ENCODE results near the gene PIP5K1C.

The PIP5K1C gene

DNA sequence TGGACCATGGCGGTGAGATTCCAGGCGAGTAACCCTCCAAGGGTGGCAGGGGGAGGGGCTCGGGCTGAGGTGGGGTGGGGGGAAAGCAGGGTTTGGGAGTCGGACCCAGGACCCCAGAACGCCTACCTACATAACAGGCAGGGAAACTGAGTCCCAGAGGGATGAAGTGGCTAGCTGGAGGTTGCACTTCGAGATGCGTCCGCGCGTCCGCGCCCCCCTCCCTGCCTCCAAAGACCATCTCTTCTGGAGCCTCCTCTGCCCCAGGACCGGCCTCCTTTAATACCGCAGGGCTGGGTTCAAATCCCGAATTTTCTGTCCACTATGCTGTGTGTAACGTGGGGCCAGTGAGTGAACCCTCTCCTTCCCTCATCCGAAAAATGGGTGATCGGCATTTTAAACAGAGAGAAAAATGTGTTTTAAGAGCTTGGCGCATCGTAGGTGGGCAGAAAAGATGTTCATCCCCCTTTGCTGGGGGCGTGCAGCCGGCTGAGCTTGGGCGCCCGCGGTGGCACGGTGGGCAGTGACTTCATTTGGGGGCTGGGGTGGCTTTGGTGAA is 21.7 kb upstream of the PIP5K1C start:
- TF ChIP-seq SIN3A (IDR thresholded peaks at IDR 0.05; ENCODE audit: borderline replicate concordance, insufficient read depth, low read length): no peak
- TF ChIP-seq REST (IDR thresholded peaks at IDR 0.05; ENCODE audit: insufficient read depth in 1 of 2, low read depth in 2 of 2, low read length in 2 of 2): no peak
- no peak for TF ChIP-seq TAF1 (IDR thresholded peaks at IDR 0.05; ENCODE audit: borderline replicate concordance, insufficient read depth, low read length)
- no peak for TF ChIP-seq POLR2AphosphoS5 (IDR thresholded peaks at IDR 0.05; ENCODE audit: low read depth, low read length)
- no peak for TF ChIP-seq FOXP2 (optimal IDR thresholded peaks at IDR 0.05; ENCODE audit: borderline replicate concordance, extremely low read depth, extremely low read length, insufficient read depth)

DNA sequence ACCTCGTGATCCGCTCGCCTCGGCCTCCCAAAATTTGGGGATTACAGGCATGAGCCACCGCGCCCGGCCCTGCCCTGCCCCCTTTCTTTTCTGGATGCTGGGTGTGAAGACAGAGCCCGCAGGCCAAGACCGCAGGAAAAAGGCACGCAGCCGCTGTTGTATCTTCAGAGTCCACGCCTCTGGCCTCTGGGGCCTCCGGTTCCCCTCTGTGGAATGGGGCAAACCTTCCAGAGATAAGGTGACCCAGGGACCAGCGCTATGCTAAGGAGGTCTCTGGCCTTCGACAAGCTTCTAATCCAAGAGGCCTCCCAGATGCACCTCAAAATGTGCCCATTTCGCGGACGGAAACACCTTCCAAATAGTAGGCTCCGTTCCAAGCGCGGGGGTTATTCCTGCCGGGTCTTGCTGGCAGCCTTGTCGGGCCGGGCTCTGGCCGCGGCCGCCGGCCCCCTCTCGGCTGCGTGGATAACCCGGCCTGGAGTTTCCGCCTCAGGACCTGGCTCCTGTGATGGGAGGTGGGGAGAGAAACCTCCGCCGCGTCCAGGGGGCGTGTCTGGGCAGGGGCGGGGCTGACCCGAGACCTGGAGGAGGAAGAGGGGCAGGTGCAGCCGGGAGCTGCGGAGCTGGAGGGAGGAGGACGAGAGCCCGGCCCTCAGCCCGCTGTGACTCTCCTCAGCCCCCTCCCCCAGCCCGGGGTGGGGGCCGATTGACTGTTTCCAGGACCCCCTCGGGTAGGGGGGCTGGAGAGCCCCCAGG is 21.0 kb upstream of the PIP5K1C start:
- TF ChIP-seq REST (IDR thresholded peaks at IDR 0.05; ENCODE audit: insufficient read depth in 1 of 2, low read depth in 2 of 2, low read length in 2 of 2) (no peak; a peak in 1 of 4 replicates), FOXP2 (optimal IDR thresholded peaks at IDR 0.05; ENCODE audit: borderline replicate concordance, extremely low read depth, extremely low read length, insufficient read depth) (peak; percentile 85)

DNA sequence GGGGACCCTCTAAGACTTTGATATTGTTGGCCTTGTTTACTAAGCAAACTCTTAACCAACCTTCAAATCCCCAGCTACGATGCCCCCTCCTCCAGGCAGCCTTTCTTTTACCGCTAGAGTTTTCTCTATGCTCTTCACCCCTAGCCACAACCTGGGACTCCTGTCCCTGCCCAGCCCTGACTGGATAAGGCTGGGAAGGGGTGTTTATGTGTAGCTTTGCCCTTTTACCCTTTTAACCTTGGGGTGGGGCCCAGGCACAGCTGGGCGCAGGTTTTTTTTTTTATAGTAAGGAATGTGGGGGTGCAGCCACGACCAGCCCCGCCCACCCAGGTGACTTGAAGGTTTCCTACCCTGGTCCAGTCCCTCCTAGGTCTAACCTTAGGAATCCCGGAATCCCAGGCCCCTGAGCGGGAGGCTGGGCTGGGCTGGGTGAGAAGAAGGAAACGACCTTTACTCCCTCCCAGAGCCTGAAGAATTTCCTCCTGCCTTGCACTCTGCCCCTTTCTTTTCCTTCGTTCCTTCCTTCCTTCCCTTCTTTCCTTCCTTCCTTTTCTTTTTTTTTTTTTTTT is 20.2 kb upstream of the PIP5K1C start:
- no peak for TF ChIP-seq SIN3A (IDR thresholded peaks at IDR 0.05; ENCODE audit: borderline replicate concordance, insufficient read depth, low read length)
- TF ChIP-seq TAF1 (IDR thresholded peaks at IDR 0.05; ENCODE audit: borderline replicate concordance, insufficient read depth, low read length): no peak
- no peak for TF ChIP-seq REST (IDR thresholded peaks at IDR 0.05; ENCODE audit: insufficient read depth in 1 of 2, low read depth in 2 of 2, low read length in 2 of 2)
- TF ChIP-seq POLR2AphosphoS5 (IDR thresholded peaks at IDR 0.05; ENCODE audit: low read depth, low read length): no peak
- no peak for TF ChIP-seq FOXP2 (optimal IDR thresholded peaks at IDR 0.05; ENCODE audit: borderline replicate concordance, extremely low read depth, extremely low read length, insufficient read depth)

DNA sequence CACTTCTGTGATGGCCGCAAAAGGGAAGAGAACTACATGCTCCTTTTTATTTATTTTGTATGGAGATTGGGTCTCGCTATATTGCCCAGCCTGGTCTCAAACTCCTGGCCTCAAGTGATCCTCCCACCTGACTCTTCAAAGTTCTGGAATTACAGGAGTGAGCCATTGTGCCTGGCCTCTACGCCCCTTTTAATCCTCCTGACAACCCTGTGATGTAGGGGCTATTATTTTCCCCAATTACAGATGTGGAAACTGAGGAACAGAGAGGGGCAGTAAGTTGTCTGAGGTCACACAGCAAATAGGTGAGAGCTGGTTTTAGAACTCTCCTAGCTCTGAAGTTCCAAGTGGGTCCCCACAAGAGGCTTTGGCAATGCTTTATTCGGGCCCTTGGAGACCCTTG is 19.6 kb upstream of the PIP5K1C start:
- TF ChIP-seq REST (IDR thresholded peaks at IDR 0.05; ENCODE audit: insufficient read depth in 1 of 2, low read depth in 2 of 2, low read length in 2 of 2) (no peak), TAF1 (IDR thresholded peaks at IDR 0.05; ENCODE audit: borderline replicate concordance, insufficient read depth, low read length) (no peak), POLR2AphosphoS5 (IDR thresholded peaks at IDR 0.05; ENCODE audit: low read depth, low read length) (no peak), SIN3A (IDR thresholded peaks at IDR 0.05; ENCODE audit: borderline replicate concordance, insufficient read depth, low read length) (no peak), FOXP2 (optimal IDR thresholded peaks at IDR 0.05; ENCODE audit: borderline replicate concordance, extremely low read depth, extremely low read length, insufficient read depth) (no peak)

Data from PFSK-1 (cell line).